Measurements from ENCODE around the gene TEX12. TPM values are rescaled to one million over a fixed set of nuclear protein-coding genes. Genes with fewer than 3 reads are reported as not detected.

Gene TEX12
- total RNA-seq, 1 donor from 2014 or later, result not detected

DNA sequence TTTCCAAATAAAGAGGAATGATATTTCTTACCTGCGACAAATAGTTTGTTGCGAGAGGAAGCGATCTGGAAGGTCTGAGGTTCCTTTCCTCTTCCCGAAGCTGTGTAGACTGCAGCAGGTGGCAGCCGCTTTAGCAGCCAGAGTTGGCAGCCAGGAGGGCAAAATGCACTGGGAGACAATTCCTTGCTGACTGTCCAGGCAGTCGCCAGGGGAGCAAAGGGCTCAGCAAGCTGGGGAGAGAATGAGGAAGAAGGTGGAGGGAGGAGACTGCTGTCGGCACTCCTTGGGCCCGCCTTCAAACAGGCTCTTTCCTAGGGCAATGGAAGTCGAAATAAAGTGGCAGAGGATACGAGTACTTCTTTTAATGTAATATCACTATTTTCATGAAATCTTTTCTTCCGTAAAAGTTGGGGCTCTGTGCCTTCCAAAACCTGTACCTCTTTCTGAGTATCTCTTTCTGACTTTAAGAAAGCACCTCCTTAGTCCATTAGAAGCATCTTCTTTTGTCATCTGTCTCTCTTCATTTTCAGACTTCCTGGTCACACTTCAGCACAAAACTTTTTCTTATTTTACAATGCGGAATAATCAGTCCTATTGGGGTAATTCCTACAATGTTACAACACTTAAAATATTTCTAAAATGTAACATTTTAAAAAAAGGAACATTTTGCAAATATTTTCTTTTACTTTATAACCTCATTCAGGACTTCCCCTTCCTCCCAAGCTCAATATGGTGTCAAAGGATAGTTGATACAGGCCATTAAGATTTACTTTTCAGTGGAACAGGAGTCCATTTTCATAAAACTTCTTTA, 3.1 kb upstream of the TEX12 start, which contains the start of gene IL18:
TSS of gene IL18 (minus strand) at position 220 of the 811 bp plus-strand sequence. CDS start 9,041 bp downstream, outside the sequence.
- no peak for DNase-seq (ENCODE audit: low read depth)
- TF ChIP-seq, protein P1, sequence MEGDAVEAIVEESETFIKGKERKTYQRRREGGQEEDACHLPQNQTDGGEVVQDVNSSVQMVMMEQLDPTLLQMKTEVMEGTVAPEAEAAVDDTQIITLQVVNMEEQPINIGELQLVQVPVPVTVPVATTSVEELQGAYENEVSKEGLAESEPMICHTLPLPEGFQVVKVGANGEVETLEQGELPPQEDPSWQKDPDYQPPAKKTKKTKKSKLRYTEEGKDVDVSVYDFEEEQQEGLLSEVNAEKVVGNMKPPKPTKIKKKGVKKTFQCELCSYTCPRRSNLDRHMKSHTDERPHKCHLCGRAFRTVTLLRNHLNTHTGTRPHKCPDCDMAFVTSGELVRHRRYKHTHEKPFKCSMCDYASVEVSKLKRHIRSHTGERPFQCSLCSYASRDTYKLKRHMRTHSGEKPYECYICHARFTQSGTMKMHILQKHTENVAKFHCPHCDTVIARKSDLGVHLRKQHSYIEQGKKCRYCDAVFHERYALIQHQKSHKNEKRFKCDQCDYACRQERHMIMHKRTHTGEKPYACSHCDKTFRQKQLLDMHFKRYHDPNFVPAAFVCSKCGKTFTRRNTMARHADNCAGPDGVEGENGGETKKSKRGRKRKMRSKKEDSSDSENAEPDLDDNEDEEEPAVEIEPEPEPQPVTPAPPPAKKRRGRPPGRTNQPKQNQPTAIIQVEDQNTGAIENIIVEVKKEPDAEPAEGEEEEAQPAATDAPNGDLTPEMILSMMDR (conservative IDR thresholded peaks at IDR 0.05; ENCODE audit: low read depth, low read length), result peak; percentile 15
- peak within 1 kb of the TSS; percentile 61 for H3K4me3 ChIP-seq (ENCODE audit: low read depth, low read length)

DNA sequence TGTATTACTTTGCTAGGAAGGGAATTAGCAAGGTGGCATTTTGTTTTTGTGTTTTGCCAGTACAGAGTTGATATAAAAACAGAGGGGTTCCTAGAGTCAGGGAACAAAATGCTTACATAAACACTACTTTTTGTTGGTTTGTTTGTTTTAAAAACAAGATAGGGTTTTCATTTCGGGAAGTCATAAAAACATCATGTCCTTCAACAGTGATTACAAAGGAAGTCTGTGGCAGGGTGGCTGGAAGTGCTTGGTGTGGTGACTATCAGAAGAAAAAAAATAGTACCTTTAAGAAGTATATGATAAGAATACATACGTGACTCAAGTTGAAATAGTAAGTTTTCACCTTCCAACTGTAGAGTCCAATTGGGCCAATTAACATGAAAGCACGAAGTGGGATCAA, 2.1 kb upstream of the TEX12 start:
- DNase-seq (ENCODE audit: low read depth), result no peak
- TF ChIP-seq, protein P1 (conservative IDR thresholded peaks at IDR 0.05; ENCODE audit: low read depth, low read length), result no peak
- no peak overlapping the region for H3K4me3 ChIP-seq (ENCODE audit: low read depth, low read length)

DNA sequence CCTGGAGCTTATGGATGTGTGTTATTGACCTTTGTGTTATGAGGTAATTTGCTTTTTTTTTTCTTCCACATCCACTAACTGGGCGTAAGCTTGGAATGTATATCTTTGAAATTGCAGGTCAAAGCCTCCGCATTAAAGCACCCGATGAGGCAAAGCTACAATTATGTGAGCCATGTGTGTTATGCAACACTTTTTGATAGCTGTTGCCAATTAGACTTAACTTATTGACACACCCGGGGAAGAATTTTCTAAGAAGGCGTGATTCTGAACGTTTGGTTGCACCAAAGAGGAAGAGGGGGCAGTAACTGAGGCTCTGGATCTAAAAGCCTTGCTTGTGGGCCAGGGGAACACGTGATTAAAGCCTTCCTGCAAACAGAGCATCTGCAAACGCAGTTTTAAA, 610 bp upstream of the TEX12 start:
- no peak overlapping the region for H3K4me3 ChIP-seq (ENCODE audit: low read depth, low read length)
- TF ChIP-seq, protein P1 (conservative IDR thresholded peaks at IDR 0.05; ENCODE audit: low read depth, low read length), result no peak
- DNase-seq (ENCODE audit: low read depth), result no peak

DNA sequence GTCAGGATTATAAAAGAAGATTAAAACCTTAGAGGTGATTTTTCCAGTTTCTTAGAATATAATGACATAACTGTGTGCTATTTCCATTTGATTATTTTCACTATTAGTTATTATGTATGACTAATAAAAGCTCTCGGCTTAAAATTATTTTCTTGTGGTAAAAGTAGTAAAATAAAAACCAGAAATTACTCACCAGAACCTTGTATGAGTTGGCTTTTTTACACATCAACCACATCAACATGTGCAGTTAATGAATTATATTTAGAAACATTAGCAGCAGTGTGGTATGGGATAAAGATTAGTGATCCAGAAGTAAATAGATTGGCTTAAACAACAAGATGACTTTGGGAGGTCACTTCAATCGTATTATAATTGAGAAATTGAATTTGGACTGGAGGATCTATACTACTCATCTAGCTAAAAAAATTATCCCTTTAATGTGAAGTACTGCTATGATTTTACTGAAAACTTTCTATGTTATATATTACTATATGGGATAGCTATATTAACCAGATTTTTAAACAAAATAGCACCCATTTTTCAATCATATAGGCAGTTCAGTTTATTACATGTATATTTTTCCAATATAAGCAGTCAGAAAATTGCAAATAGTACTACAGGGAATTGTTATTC, 5.3 kb downstream of the TEX12 start:
- DNase-seq (ENCODE audit: low read depth), result no peak
- no peak overlapping the region for H3K4me3 ChIP-seq (ENCODE audit: low read depth, low read length)
- TF ChIP-seq, protein P1 (conservative IDR thresholded peaks at IDR 0.05; ENCODE audit: low read depth, low read length), result no peak

DNA sequence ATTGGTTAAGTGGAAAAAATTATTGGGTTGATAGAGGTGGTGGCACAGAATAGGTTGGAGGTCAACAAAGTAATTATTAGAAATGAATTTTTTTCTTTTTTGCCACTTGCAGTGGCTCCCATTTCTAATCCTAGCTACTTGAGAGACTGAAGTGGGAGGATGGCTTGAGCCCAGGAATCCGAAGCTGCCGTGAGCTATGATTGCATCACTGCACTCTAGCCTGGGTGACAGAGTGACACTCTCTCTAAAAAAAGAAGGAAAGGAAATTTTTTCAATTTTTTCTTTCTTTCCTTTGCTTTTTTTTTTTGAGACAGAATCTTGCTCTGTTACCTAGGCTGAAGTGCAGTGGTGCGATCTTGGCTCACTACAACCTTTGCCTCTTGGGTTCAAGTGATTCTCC, 6.0 kb downstream of the TEX12 start:
- no peak for DNase-seq (ENCODE audit: low read depth)
- TF ChIP-seq, protein P1 (conservative IDR thresholded peaks at IDR 0.05; ENCODE audit: low read depth, low read length), result no peak
- no peak overlapping the region for H3K4me3 ChIP-seq (ENCODE audit: low read depth, low read length)

DNA sequence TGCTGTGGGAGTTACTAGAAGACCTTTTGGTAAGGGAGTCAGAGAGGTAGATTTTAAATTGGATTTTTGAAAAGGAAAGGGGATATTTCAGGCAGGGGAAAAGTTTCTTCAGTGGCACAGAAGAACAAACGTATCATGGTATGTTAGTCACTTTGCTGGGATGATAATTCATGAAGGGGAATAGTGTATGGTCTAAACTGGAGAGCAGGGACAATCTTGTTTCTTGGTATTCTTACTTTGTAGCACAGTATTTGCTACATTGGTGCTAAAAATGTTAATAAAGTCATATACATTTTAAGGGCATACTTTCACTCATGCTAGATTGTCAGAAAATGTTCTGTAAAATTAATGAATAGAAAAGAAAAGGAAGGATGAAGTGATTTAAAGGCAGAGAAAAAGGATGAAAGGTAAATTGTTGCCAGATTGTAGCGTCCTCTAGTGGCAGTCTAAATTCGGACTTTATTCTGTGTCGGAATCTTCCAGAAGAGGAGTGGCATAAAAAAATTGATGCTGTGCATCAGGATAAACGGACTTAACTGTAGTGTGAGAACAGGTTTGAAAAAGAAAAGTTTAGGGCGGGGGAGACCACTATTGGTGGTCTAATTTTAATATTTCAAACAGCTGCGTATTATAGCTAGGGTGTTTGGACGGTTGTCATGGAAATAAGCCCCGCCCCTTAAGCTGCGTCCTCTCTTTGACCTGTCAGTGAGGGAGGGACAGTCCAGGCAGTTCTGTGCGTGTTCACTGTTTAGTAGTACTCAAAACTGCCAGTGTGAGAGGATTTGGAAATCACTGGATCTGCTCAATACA, 7.8 kb downstream of the TEX12 start, which contains the start of gene BCO2:
TSS of gene BCO2 (plus strand) at position 724 of the 810 bp plus-strand sequence. CDS start 90 bp downstream, outside the sequence.
- H3K4me3 ChIP-seq (ENCODE audit: low read depth, low read length), result peak within 1 kb of the TSS; percentile 42
- DNase-seq (ENCODE audit: low read depth), result no peak
- TF ChIP-seq, protein P1 (conservative IDR thresholded peaks at IDR 0.05; ENCODE audit: low read depth, low read length), result peak; percentile 95

All from epithelial cell of proximal tubule (primary cell).